CD4-positive, alpha-beta T cell (primary cell): Measurements from ENCODE around the gene PGR. TPM values are rescaled to one million over a fixed set of nuclear protein-coding genes. Genes with fewer than 3 reads are reported as not detected.

Experiments
- ATAC-seq: fragments of 200-7000 bp; cut with Tn5 transposase; one replicate; pipeline ENCODE4 v1.10.0; 2022; ENCODE audit warnings: mild to moderate bottlenecking; ENCODE audit not compliant: poor library complexity
- CTCF ChIA-PET: fragments of 350-600 bp; sonication (Branson Sonifier 250); formaldehyde crosslinking; loops from one replicate; lab custom pipeline; 2021; ENCODE audit warnings: antibody characterized with exemption, inconsistent platforms; lab: Charles Lee
- POLR2A ChIA-PET: fragments of 350-600 bp; sonication (Branson Sonifier 250); formaldehyde crosslinking; loops from one replicate; lab custom pipeline; 2021; ENCODE audit warnings: antibody characterized with exemption, inconsistent platforms; lab: Charles Lee
- DNase-seq, 14 experiments: peaks; one replicate each; pipeline ENCODE4 v3.0.0-alpha.2; 2013 to 2020; ENCODE audit warnings: mixed read lengths in 2 of 14
- H3K27ac ChIP-seq, 2 donors: one replicate each; pipeline versions ENCODE4 v1.5.1 to v1.7.0; 2013; ENCODE audit warnings: low read length in 2 of 2, low read depth in 1 of 2, mild to moderate bottlenecking in 1 of 2
- H3K27me3 ChIP-seq, 2 experiments: 1 replicate in 1 of 2; 2 replicates in 1 of 2; pipeline versions ENCODE4 v1.6.1 to v1.7.0; 2013; ENCODE audit warnings: low read length in 2 of 2, control low read depth in 1 of 2, mild to moderate bottlenecking in 1 of 2, moderate library complexity in 1 of 2; ENCODE audit not compliant: insufficient read depth in 2 of 2, control insufficient read depth in 1 of 2
- H3K36me3 ChIP-seq: one replicate; pipeline ENCODE4 v1.6.1; 2013; ENCODE audit warnings: low read length, control low read depth; ENCODE audit not compliant: insufficient read depth
- H3K4me1 ChIP-seq: one replicate; pipeline ENCODE4 v1.6.1; 2013; ENCODE audit warnings: low read length, control low read depth; ENCODE audit not compliant: insufficient read depth
- H3K4me3 ChIP-seq: one replicate; pipeline ENCODE4 v1.5.1; 2013; ENCODE audit warnings: mild to moderate bottlenecking, low read length, moderate library complexity
- H3K9me3 ChIP-seq, 2 experiments: 1 replicate in 1 of 2; 2 replicates in 1 of 2; pipeline versions ENCODE4 v1.6.1 to v1.7.0; 2013; ENCODE audit warnings: low read length in 2 of 2, mild to moderate bottlenecking in 2 of 2, control low read depth in 1 of 2, moderate library complexity in 1 of 2; ENCODE audit not compliant: control insufficient read depth in 1 of 2, insufficient read depth in 1 of 2
- H3K27ac Mint-ChIP-seq: one replicate; pipeline ENCODE4 v1.8.0; 2020; ENCODE audit warnings: mixed read lengths
- H3K27me3 Mint-ChIP-seq: one replicate; pipeline ENCODE4 v1.8.0; 2021; ENCODE audit warnings: mixed read lengths
- H3K36me3 Mint-ChIP-seq: one replicate; pipeline ENCODE4 v1.8.0; 2021; ENCODE audit warnings: low read depth, mixed read lengths
- H3K4me1 Mint-ChIP-seq: one replicate; pipeline ENCODE4 v1.8.0; 2021; ENCODE audit warnings: low read depth, mixed read lengths
- H3K4me3 Mint-ChIP-seq: one replicate; pipeline ENCODE4 v1.8.0; 2020; ENCODE audit warnings: mild to moderate bottlenecking, mixed read lengths
- H3K9me3 Mint-ChIP-seq: one replicate; pipeline ENCODE4 v1.8.0; 2020; ENCODE audit warnings: mixed read lengths
- intact Hi-C, 2 experiments: fragments of 100-400 bp; cut with DNase I in 1 of 2; cut with micrococcal nuclease in 1 of 2; formaldehyde crosslinking; loops; one replicate each; pipeline versions ENCODE4 v1.15.1 to v1.9.0; 2023 to 2025; cut with DNase I, micrococcal nuclease
- total RNA-seq, 174 experiments: library from RNA in 2 of 174; stranded (reverse) in 2 of 174; gene quantifications; one replicate each; pipeline ENCODE4 v1.2.3 and lab custom pipeline; 2021 to 2026
- TF ChIP-seq, protein P1 (sequence below): fragments of 200-600 bp; IDR thresholded peaks from one replicate; pipeline ENCODE4 v1.8.0; 2022; ENCODE audit warnings: antibody characterized with exemption, mild to moderate bottlenecking

Gene PGR
- total RNA-seq, 2 experiments from 2014 or later, result not detected

DNA sequence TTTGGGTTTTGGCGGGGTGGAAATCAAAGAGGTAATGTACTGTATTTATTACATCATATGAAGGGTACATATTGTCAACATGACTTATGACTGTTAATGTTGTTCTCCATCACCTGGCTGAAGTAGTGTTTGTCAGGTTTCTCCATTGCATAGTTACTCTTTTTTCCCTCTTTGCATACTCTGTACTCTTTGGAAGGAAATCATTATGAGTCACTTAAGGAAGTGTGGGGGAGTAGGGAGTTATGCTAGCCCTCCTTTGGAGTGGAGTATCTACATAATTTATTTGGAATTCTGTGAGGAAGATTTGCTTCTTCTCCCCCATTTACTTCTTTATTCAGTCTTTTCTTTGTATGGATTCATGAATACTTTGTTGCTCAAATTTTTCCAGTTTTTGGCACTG is 3.6 kb upstream of the PGR start:
- peaks cover 37% of the 10 kb centered on the region for H3K27me3 Mint-ChIP-seq
- H3K4me3 Mint-ChIP-seq, result no peak overlapping the region
- no peaks in the 10 kb centered on the region for H3K36me3 Mint-ChIP-seq
- TF ChIP-seq, protein P1, sequence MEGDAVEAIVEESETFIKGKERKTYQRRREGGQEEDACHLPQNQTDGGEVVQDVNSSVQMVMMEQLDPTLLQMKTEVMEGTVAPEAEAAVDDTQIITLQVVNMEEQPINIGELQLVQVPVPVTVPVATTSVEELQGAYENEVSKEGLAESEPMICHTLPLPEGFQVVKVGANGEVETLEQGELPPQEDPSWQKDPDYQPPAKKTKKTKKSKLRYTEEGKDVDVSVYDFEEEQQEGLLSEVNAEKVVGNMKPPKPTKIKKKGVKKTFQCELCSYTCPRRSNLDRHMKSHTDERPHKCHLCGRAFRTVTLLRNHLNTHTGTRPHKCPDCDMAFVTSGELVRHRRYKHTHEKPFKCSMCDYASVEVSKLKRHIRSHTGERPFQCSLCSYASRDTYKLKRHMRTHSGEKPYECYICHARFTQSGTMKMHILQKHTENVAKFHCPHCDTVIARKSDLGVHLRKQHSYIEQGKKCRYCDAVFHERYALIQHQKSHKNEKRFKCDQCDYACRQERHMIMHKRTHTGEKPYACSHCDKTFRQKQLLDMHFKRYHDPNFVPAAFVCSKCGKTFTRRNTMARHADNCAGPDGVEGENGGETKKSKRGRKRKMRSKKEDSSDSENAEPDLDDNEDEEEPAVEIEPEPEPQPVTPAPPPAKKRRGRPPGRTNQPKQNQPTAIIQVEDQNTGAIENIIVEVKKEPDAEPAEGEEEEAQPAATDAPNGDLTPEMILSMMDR, result no peak
- ChIA-PET CTCF (no interaction called here), POLR2A (no interaction called here)
- H3K4me3 ChIP-seq, result no peak overlapping the region
- H3K4me1 ChIP-seq, result no peaks in the 10 kb centered on the region
- H3K27ac Mint-ChIP-seq, result no peak overlapping the region
- intact Hi-C loops, result no loop called here
- H3K4me1 Mint-ChIP-seq, result no peaks in the 10 kb centered on the region
- DNase-seq, result no peak
- no peak for ATAC-seq
- H3K27ac ChIP-seq, result no peak overlapping the region
- H3K9me3 Mint-ChIP-seq, result peaks cover 8% of the 10 kb centered on the region
- H3K36me3 ChIP-seq, result no peaks in the 10 kb centered on the region
- H3K9me3 ChIP-seq, result peaks cover 0 to 14% of the 10 kb centered on the region in 2 experiments
- H3K27me3 ChIP-seq, result peaks cover 22 to 24% of the 10 kb centered on the region in 2 experiments

DNA sequence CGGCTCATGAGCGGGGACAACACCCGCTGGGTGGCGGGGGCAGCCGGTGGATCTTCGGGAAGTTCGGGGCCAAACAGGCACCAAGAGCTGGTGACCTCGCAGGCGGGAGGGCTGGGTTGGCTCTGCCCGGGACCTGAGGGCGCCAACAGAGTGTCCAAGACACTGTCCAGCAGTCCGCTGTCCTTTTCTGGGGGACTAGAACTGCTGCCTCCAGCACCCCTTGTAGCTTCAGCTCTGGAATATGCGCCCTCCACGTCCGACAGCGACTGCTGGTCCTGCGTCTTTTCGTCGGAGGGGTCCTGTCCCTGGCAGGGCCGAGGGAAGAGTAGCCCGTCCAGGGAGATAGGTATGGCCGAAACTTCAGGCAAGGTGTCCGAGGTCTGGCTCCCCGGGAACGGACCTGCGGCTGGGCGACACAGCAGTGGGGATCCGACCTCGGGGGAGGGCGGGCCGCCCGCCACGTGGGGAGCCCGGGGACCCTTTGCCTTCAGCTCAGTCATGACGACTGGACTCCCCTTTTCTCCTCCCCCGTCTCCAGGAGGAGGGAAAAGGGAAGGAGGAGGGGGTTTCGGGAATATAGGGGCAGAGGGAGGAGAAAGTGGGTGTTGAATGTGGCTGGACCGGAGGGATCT is 926 bp downstream of the PGR start:
- Histone ChIP-seq H3K4me1 (no peaks in the 10 kb centered on the region), H3K27me3 (peaks cover 30 to 45% of the 10 kb centered on the region in 2 experiments), H3K9me3 (peaks cover 0 to 29% of the 10 kb centered on the region in 2 experiments), H3K36me3 (no peaks in the 10 kb centered on the region), H3K27ac (no peak overlapping the region), H3K4me3 (no peak overlapping the region)
- Mint-ChIP-seq H3K36me3 (no peaks in the 10 kb centered on the region), H3K9me3 (peaks cover 2% of the 10 kb centered on the region), H3K27me3 (peaks cover 52% of the 10 kb centered on the region), H3K27ac (no peak overlapping the region), H3K4me3 (no peak overlapping the region), H3K4me1 (no peaks in the 10 kb centered on the region)
- TF ChIP-seq, protein P1, result no peak
- intact Hi-C loops, result no loop called here
- no peak for ATAC-seq
- no peak for DNase-seq
- ChIA-PET POLR2A (no interaction called here), CTCF (no interaction called here)

DNA sequence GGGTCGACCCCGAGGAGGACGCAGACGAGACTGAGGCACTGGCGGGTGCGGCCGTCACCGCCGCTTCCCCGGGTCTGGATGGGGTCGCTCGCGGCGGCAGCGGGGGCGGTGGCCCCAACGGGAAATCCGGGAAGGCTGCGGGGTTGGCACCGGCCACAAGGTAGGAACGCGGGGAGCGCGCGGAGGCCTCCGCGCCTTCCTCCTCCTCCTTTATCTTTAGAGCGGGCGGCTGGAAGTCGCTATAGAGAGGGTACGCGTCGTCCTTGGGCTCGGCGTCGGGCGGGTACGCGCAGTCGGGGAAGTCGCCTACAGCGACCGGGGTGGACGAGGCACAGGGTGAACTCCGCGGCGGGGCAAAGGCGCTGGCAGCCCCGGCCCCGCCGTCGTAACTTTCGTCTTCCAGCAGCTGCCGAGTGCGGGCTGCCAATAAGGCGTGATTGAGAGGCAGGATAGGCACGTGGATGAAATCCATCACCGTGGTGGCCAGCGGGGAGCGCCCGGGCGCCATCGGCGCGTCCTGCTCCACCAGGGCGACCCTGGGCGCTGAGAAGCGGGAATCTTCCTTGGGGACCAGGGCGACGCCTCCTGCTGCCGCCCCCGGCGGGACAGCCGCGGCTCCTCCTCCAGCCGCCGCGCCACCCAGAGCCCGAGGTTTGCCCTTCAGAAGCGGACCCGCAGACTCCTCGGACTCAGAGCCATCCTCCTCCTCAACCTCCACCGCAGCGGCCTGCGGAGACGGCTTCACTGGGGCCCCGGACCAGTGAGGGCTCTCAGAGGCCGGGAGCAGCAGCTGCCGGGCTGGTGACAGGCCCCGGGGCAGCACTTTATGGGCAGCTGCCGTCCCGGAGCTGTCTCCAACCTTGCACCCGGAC is 1.7 kb downstream of the PGR start:
- no peak overlapping the region for H3K27ac Mint-ChIP-seq
- TF ChIP-seq, protein P1, result no peak
- H3K36me3 Mint-ChIP-seq, result no peaks in the 10 kb centered on the region
- H3K27ac ChIP-seq, result no peak overlapping the region
- no peak overlapping the region for H3K4me3 Mint-ChIP-seq
- H3K4me1 ChIP-seq, result no peaks in the 10 kb centered on the region
- no peaks in the 10 kb centered on the region for H3K36me3 ChIP-seq
- peaks cover 0 to 29% of the 10 kb centered on the region in 2 experiments for H3K9me3 ChIP-seq
- ChIA-PET CTCF (no interaction called here), POLR2A (no interaction called here)
- H3K27me3 ChIP-seq, result peaks cover 30 to 45% of the 10 kb centered on the region in 2 experiments
- H3K27me3 Mint-ChIP-seq, result peaks cover 53% of the 10 kb centered on the region
- intact Hi-C loops, result no loop called here
- peaks cover 6% of the 10 kb centered on the region for H3K9me3 Mint-ChIP-seq
- ATAC-seq (no peak), DNase-seq (no peak)
- no peak overlapping the region for H3K4me3 ChIP-seq
- H3K4me1 Mint-ChIP-seq, result no peaks in the 10 kb centered on the region
